ENCODE measurements around the gene TTLL6.
"Not testable (repeated sequence)": the region's sequence is repeated elsewhere in the genome, so short reads cannot be mapped to it uniquely, and the experiment has no call there.

Gene TTLL6

DNA sequence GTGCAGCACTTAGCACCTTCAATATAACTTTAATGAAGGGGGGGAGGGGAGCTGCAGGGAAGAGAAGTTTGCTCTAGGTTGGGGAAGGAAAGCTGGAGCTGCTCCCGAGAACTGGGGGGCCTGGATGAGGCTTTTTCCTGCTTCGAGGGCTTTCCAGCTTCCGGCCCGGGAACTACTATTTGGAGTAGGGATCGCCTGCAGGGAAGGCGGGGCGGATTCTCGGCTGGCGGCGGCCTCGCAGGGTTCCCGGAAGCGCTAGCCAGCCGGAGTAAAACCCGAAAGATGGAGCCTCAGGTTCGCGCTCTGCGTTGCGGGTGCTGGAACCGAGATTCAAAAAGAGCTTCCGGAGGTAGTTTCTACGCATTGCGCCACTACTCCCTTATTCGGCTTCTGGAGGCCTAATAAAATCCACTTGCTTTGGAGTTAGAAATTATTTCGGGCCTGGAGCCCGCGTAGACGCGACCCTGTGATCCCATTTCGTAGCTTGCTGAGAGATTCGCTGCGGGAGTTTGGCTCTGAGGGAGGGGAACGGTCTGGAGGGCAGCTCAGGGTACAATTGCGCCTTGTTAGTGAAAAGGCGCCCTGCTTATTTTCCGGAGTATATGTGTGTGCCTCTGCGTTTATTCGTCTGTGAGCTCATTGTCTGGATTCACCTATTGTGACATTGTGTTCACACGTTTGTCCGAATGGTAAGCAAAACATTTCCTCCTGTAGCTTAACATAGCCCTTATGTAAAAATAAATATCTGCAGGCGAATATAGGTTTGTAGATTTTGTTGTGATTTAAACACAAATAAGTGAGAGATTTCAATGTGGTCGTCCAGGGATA lies 93.4 kb downstream of the TTLL6 start:
- DNase-seq (ENCODE audit: low spot score) = no peak

DNA sequence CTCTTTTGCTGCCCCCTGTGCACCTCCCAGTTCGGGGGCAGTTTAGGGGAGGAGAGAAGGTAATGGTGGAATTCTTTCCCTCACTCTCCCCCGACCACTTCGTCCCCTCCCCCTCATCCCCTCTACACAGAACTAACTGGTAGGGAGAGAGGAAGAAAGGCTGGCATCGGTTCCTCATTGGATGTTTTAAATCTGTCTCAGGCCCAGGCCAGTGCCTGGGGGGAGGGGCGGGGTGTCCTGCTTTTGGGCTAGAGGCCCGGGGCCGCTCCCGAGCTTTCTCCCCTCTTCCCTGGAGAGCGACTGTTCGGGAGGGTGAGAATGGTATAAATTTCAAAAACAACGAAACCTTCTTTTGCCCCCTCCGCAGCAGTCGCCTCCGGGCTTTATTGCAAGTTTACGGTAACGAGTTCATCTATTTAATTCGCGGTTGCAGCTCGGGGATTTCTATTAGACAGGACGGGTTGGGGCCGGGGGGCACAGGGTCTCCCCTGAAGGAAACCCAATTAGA lies 94.1 kb downstream of the TTLL6 start, which contains the start of gene PRAC2:
PRAC2 (plus strand) TSS at position 271 of the 508 bp plus-strand sequence. CDS start 1,226 bp downstream, outside the sequence.
- no peak for DNase-seq (ENCODE audit: low spot score)

DNA sequence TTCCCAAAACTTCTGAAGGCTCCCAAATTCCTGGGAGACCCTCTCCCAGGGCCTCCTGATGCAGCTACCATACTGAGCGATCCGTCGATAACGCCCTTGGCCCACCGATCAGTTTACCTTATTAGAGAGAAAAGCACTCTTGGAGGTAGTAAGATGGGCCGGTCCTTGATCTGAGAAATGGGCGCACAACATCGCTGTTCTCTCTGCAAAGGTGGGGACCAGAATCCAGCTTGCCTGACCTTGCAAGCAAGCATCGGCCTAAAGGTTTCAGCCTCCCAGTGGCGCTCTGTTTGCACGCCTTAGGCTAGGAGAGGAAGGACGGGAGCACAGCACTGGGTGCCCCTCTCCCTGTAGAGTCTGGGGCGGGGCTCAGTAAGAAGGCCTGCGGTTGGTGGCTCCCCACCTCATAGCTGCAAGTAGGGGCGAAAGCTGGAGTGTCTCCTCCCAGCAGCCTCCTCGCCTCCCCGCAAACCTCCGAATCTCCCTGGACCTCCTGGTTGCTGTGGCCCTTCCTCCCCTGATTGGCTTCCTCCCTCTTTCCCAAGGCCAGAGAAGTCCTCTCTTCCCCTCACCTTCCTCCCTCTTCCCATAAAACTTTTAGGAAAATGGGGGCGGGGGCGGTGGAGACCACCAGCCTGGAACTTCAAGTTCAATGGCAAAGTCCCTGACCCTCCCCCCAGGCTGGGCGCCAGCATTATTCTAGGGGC lies 94.7 kb downstream of the TTLL6 start, which contains the start of gene PRAC1:
PRAC1 (minus strand) TSS at position 318 of the 707 bp plus-strand sequence; CDS start at position 192, 126 bp downstream.
- DNase-seq (ENCODE audit: low spot score) = no peak

DNA sequence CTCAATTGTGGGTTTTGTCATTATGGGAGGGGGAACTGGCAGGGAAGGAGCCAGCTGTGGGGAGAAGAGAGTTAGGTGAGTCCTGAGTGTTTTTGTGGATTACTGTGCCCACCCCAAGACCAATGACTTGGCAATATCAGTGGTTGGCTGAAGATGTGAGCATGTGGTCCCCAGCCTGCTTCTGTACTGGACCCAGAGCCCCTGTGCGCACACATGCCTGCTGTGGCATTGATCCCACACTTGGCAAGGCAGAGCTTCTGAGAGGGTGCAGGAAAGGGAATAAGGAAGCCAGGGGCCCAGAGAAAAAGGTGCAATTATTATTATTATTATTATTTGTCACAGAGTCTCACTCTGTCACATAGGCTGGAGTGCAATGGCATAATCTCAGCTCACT lies 96.0 kb downstream of the TTLL6 start:
- DNase-seq (ENCODE audit: low spot score) = no peak

DNA sequence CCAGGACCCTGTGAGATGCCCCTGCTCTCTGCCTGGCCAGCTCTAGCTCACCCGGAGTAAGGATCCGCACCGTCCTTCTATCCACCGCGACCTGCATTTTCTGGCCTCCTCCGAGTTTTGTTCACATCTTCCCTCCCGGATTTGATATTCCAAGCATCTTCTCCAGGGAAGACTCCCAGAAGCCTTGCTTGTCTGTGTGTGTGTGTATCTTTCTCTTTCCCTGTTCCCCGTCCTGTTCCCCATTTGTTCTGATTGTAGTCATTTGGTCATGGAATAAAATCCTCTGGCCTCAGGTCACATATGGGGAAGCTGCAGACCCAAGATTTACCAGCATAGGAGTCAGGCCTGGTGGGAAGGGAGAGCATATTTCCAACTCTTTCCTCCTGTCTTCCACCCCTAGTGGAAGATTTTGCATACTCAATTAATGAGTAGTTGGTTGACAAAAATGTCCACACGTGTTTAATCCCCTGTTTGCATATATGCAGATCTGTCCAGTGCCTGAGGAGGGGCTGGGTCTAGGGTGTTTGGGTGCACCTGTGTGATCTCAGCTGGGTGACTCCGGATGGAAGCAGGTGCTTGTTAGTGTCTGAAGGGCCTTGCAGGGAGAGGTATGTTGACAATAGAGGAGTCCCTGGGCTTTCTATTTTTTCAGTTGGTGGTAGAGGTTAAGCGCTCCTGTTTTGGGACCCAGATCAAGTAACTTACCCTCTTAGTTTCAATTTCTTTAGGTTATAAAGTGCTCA lies 96.6 kb downstream of the TTLL6 start:
- no peak for DNase-seq (ENCODE audit: low spot score)

DNA sequence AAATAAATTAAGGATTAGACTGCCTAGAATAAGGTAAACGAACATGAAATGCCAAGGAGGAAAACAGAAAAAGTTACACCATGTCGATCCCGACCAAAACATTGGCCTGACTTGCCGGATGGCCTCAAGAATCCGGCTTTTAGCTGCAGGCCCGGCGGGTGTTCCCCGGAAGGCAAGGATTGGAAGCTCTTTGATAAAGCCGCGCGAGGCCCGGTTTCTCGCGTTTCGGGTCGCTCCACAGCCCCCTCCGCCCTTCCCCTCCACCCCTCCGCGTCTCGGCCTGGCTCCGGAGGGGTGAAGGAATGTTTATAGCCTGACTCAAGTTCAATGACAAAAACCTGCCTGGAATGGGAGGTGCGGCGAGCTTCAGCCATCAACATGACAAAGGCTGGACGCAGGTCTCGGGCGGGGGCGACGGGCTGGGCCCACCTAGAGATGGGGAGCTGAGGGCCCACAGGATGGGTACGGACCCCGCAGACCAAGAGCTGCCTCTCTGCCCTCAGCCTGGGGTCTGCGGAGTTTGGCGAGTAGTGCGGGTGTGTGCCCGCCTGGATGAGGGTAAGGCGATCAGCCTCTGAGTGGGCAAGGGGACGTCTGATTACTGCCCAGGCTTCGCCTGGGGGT lies 97.3 kb downstream of the TTLL6 start:
- no peak for DNase-seq (ENCODE audit: low spot score)

DNA sequence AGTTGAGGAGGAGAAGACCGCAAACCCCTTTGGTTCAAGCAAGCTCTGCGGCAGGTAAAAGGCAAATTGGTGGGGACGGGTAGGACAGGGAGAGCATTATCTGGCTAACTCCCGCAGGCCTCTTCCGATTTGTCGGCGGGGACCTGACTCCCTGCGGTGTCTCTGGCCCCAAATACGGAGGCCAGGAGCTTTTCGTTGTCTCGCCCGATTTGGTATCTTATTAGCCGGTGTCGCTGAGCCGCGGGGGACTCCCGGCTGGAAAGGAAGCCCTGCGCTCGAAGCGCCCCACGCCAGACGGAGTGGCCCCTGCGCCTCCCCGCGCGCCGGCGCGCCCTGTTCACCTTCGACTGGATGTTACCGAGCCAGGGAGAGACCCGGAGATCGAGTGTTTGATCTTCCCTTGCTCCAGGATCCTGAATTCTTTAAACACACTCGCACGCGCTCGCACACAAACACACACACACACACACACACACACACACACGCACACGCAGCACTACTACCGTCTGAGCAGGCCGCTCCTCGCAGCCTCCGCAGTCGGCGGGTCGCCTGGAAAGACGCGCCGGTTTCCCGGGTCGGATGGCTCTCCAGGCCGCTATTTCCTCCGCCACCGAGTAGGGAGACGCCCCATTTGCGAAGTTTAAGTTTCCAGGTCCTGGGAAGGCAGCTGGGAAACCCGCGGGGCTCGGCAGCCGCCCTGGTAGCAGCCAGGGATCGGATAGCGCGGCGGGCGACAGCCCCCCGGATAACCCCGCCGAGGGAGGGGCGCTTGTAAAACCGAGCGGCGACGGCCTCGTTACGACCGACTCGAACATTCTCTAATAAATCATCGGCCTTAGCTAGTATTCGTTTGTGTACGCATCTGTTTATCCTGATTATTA lies 98.0 kb downstream of the TTLL6 start:
- DNase-seq (ENCODE audit: low spot score) = no peak

DNA sequence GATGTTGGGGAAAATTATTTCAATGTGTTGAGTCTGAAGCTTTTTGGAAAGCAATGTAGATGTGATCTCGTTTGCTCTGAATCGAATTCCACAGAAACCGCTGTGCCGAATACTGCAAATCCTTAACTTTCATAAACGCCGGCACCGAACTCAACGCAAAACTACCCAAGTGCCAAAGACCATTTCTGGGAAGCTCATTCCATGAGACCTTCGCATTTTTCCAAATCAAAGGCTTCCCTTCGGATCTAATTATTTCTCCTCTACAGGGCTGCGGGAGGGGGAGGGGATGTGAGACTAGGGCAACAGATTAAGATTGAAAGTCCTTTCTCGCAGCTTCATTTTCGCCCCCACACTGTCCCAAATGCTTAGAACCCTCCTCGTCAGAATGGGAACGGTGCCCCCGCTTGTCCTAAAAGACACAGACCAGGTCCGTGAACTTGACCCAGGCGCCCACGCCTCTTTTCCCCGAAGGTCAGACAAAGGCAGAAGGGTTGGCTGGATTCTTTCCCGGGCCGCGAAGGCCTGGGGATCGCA lies 98.7 kb downstream of the TTLL6 start:
- no peak for DNase-seq (ENCODE audit: low spot score)

DNA sequence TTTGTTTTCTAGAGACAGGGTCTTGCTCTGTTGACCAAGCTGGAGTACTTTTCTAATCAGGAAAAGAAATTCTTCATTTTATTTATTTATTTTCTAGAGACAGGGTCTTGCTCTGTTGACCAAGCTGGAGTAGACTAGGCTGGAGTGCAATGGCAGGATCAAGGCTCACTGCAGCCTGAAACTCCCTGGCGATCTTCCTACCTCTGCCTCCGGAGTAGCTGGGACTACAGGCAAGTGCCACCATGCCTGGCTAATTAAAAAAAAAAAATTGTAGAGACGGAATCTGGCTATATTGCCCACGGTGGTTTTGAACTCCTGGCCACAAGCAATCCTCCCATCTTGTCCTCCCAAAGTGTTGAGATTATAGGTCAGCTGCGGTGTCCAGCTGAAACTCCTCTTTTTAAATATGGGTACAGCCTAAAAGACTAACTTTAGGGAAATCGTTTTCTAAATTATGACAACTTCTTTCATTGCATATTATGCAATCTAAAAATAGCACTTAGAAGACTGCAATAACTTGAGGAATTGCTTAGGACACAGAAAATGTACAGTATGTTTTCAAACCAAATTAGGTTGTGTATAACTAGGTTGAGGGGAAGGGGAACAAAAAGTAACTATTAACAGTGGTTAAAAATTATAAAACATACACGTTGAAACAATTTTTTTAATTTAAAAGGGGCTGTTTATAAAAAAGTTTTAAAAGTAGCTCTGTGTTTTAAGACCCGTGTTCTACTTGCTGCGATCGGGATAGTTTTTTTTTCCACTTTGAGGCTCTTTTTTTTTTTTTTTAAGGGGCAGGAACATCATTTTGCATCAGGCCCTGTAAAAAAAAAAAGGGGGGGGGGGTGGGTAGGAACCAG lies 99.4 kb downstream of the TTLL6 start:
- DNase-seq (ENCODE audit: low spot score) = no peak

DNA sequence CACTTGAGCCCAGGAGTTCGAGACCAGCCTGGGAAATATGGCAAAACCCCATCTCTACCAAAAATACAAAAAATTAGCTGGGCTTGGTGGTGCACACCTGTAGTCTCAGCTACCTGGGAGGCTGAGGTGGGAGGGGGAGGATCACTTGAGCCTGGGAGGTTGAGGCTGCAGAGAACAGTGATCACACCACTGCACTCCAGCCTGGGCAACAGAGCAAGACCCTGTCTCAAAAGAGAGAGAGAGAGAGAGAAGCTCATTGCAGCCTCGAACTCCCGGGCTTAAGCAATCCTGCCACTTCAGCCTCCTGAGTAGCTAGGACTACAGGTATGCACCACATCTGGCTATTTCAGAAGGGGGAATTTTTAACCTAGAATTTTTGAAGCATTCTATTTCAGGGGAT lies 100.5 kb downstream of the TTLL6 start:
- DNase-seq (ENCODE audit: low spot score) = not testable (repeated sequence)

DNA sequence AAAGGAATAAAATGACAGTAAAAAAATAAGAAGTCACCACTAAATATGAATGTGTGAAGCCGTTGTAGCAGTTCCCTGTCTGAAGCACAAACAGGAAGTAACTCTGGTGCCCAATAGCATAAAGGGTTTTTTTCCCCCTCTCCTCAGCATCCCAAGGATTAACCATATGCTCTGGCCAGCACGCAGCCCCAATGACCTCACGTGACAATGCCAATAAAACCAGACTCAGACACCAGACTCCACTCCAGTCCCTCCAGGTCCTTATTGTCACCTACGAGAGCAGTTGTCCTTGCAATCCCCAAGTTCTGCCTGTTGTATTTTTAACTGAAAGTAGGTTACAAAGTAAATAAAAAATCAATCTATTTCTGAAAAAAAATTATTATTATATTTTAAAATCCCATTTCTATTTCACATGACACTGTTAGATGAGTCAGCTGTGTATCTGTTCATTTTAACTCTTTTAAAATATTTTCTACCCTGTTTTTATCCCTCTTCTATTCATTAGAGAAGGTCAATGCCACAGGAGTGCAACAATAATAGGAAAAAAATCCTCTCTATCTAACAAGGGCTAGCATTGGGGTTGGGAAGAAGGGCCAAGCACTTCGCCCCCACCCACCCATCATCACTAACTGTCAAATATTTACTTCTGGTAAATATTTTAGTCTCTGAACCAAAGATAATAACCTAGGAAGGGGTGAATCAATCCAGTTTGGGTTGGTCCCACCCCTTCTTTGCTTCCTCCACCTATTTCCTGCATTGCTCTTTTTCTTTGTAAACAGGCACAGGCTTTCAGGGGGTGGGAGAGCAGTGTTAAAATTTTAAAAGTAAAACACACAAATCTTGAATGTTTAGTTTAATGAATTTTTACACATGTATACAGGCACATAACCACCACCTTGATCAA lies 101.3 kb downstream of the TTLL6 start:
- no peak for DNase-seq (ENCODE audit: low spot score)

Data from AG08396 (cell line).